GM11168 (cell line): Measurements from ENCODE around the gene CPEB4.

ENCODE experiments used
- in situ Hi-C: fragments of 300-500 bp; cut with MboI; formaldehyde crosslinking; loops from one replicate; pipeline ENCODE4 v1.12.0; 2022; ENCODE audit warnings: low sequenced_read_pairs; ENCODE audit not compliant: unreplicated experiment

The CPEB4 gene

GRCh38 chr5:173907686-173908371, 19.7 kb downstream of the CPEB4 start:
- in situ Hi-C loops = loop anchor here (10.0 kb wide), 1 partner anchor 283 kb away; no protein-coding TSS in a partner anchor

GRCh38 chr5:173909199-173909598, 21.1 kb downstream of the CPEB4 start:
- in situ Hi-C loops = loop anchor here (10.0 kb wide), 1 partner anchor 284 kb away; no protein-coding TSS in a partner anchor

- in situ Hi-C loops = no loop called here
Observed at GRCh38 chr5:173910215-173910614, 22.1 kb downstream of the CPEB4 start.

GRCh38 chr5:173911623-173912022, 23.5 kb downstream of the CPEB4 start:
- in situ Hi-C loops = no loop called here

- in situ Hi-C loops = no loop called here
Observed at GRCh38 chr5:173913686-173914321, 25.7 kb downstream of the CPEB4 start.

- in situ Hi-C loops = no loop called here
Observed at GRCh38 chr5:173915310-173916014, 27.3 kb downstream of the CPEB4 start.

- in situ Hi-C loops = no loop called here
Observed at GRCh38 chr5:173916233-173916632, 28.1 kb downstream of the CPEB4 start.

GRCh38 chr5:173917788-173918786, 29.9 kb downstream of the CPEB4 start:
- in situ Hi-C loops = no loop called here

- in situ Hi-C loops = no loop called here
Observed at GRCh38 chr5:173919443-173919842, 31.3 kb downstream of the CPEB4 start.

GRCh38 chr5:173920024-173920753, 32.0 kb downstream of the CPEB4 start:
- in situ Hi-C loops = no loop called here

- in situ Hi-C loops = no loop called here
Observed at GRCh38 chr5:173920866-173921555, 32.9 kb downstream of the CPEB4 start.

- in situ Hi-C loops = no loop called here
Observed at GRCh38 chr5:173922527-173922926, 34.4 kb downstream of the CPEB4 start.

GRCh38 chr5:173923218-173924095, 35.3 kb downstream of the CPEB4 start:
- in situ Hi-C loops = no loop called here

- in situ Hi-C loops = no loop called here
Observed at GRCh38 chr5:173924899-173925298, 36.8 kb downstream of the CPEB4 start.

- in situ Hi-C loops = no loop called here
Observed at GRCh38 chr5:173925449-173926071, 37.4 kb downstream of the CPEB4 start.

GRCh38 chr5:173926359-173926758, 38.2 kb downstream of the CPEB4 start:
- in situ Hi-C loops = no loop called here

GRCh38 chr5:173928871-173929574, 40.9 kb downstream of the CPEB4 start:
- in situ Hi-C loops = no loop called here
